ENCODE data around the gene ZFP14.

The ZFP14 gene

DNA sequence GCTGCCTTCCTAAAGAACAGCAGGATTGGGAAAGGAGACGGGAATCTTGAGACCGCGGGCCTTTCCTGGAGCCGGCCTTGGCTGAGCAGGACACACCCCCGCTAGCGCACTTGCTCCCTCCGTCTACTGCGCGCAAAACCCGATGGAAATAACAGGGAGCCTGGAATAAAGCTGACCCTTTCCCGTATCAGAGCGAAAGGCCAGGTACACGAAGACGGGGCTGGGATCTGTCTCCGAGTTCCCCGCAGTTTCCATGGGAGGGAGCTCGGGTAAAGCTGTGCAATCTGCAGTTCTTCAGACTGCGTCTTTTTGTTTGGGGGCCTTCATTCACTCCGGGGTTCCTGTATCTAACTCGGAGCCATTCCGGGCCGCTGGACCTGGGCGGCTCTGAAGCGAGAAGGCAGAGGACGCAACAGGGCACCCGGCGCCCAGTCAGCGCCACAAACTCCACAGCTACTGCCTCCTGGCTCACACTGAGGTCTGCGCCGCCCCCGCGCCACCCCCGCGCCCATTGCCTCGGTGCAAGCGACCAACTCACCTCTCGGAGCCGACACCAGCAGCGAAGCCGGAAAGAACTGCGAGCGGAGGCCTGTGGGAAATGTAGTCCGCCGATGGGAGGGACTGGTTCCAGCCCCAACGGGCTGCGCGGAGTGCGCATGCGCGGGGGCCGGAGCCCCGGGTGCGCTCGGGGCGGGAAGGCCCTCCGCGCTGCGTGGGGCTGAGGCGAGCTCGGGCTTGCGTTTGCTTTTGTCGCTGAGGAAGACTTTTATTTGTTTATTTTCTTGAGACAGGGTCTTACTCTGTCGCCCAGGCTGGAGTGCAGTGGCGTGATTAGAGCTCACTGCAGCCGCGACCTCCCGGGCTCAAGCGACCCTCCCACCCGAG, at the start of gene ZFP14:
ZFP14 (minus strand) TSS at position 577 of the 885 bp plus-strand sequence. CDS start 11,309 bp downstream, outside the sequence.
- DNase-seq = peak; percentile 92 to 96

DNA sequence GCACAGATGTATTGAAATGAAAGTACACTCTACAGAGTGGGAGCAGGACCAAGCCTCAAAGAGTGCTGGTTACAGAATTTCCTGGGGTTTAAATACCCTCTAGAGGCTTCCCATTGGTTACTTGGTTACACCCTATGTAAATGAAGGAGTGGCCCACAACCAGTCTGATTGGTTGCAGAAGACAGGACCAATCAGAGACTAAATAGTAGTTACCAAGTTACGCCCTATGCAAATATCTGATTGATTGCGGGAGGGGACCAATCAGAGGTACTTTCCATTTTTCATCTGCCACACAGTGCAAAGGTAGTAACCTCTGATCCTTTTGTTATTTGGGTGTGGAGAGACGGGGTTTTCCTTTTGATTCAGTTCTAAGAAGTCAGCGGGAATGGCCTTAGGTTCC, 44.9 kb upstream of the ZFP14 start:
- DNase-seq = no peak

DNA sequence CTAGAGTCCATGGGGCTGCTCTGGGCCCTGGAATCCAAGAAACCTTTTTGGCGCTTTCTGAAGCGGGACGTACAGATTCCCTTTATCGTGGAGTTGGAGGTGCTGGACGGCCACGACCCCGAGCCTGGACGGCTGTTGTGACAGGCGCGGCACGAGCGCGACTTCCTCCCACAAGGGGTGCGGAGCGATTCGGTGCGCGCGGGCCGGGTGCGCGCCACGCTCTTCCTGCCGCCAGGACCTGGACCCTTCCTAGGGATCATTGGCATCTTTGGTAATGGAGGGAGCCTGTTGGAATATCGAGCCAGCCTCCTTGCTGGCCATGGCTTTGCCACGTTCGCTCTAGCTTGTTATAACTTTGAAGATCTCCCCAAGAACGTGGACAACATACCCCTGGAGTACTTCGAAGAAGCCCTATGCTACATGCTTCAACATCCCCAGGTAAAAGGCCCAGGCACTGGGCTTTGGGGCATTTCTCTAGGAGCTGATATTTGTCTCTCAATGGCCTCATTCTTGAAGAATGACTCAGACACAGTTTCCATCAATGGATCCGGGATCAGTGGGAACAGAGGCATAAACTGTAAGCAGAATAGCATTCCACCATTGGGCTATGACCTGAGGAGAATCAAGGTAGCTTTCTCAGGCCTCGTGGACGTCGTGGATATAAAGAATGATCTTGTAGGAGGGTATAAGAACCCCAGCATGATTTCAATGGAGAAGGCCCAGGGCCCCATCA, 42.9 kb upstream of the ZFP14 start:
- DNase-seq = no peak

DNA sequence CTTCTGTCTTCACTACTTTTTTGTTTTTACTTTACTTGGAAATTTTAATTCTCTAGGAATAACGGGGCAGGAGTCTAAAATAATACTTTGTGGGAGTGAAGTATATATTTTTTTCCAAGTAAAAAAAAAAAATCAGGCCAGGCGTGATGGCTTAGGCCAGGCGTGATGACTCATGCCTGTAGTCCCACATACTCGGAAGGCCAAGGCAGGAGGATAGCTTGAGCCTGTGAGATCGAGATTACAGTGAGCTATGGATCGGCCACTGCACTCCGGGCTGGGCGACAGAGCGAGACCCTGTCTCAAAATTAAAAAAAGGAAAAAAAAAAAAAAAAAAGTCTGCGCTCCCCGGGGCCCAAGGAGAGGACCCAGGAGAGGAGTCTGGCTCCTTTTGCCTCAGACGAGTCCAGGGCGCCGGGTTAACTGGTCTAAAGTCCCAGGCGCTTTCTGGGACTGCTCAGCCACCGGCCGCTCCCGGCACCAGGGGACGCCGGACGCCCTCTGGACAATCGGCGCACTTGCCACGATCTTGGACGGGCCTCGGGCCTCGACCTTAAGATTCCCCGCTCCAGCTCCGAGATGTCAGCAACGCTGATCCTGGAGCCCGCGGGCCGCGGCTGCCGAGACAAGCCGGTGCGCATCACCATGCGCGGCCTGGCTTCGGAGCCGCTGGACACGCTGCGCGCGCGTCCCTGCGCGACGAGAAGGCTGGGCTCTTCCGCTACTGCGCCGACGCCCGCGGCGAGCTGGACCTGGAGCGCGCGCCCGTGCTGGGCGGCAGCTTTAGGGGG, 42.2 kb upstream of the ZFP14 start:
- no peak for DNase-seq

DNA sequence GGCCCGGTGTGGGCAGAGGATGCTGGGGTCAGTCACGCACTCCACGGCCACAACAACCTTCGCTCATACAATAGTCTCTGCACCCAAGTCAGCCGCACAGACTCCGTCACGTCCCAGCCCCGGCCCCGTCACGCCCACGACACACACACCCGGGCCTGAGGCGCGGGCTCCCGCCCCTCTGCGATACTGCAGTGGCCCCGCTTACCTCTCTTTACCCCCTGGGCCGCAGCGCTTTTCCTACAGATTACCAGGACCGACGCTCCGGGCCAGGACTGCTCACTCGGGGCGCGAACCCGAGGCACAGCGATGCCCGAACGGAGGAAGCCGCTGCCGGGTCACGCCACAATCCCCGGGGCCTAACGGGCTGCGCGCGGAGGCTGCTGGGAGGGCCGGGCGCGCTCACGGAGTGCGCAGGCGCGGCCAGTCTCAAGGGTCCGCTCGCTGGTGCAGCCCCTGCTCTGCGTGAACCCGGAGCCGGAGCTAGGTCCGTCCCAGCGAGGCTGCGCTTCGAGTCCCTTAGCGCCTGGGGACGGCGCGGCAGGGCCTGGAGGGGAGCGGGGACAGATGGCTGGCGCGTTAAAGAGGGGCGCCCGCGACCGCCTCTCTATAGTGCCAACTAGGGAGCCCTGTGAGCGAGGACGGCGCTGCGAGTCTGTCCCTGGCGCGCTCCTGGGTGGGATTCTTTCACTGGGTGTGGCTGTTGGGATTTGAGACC, 39.4 kb upstream of the ZFP14 start, which contains the start of gene ZFP82:
ZFP82 (minus strand) TSS at position 358 of the 715 bp plus-strand sequence. CDS start 8,855 bp downstream, outside the sequence.
- peak; percentile 55 to 81 for DNase-seq

- no peak for DNase-seq
These were observed 38.8 kb upstream of the ZFP14 start for GRCh38 chr19:36417752-36418286.

DNA sequence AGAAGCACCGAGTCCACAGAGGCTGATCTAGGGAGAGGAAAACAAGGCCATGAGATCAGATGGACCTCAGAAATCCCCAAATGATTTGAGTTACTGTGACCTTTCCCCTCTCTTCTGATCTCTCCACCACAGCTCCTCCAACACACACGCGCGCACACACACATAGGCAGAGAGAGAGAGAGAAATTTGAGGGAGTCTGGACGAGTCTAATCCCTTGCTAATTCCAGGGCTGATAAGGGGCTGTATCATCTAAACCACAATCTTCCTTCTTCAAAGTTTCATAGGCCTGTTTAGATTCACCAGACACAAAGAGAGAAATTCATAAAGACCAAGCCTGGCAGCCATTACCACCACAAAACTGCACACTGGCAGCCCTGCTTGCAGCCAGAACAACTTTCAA, 30.8 kb upstream of the ZFP14 start:
- no peak for DNase-seq

- DNase-seq = no peak
These were observed 29.1 kb upstream of the ZFP14 start for GRCh38 chr19:36408101-36408500.

- DNase-seq = no peak
These were observed 25.5 kb upstream of the ZFP14 start for GRCh38 chr19:36404498-36404897.

- DNase-seq = no peak
These were observed 22.5 kb upstream of the ZFP14 start for GRCh38 chr19:36401475-36401874.

DNA sequence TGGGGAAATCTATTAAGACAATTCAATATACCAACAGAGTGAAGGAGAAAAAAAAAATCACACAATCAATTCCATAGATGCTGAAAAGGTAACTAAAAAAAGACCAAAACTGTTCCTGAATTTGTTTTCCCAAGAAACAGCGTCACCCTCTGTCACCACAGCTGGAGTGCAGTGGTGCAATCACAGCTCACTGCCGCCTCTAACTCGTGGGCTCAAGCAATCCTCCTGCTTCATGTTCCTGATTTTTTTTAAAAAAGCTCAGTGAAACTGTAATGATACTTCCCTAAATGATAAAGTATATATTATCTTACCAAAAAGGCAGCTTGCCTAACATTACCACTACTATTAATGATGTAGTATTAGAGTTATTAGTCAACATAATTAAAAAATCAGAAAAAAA, 19.6 kb upstream of the ZFP14 start:
- no peak for DNase-seq

- DNase-seq = no peak
These were observed 14.1 kb upstream of the ZFP14 start for GRCh38 chr19:36392916-36393673.

GRCh38 chr19:36379510-36379819, 464 bp upstream of the ZFP14 start:
- DNase-seq = no peak

DNA sequence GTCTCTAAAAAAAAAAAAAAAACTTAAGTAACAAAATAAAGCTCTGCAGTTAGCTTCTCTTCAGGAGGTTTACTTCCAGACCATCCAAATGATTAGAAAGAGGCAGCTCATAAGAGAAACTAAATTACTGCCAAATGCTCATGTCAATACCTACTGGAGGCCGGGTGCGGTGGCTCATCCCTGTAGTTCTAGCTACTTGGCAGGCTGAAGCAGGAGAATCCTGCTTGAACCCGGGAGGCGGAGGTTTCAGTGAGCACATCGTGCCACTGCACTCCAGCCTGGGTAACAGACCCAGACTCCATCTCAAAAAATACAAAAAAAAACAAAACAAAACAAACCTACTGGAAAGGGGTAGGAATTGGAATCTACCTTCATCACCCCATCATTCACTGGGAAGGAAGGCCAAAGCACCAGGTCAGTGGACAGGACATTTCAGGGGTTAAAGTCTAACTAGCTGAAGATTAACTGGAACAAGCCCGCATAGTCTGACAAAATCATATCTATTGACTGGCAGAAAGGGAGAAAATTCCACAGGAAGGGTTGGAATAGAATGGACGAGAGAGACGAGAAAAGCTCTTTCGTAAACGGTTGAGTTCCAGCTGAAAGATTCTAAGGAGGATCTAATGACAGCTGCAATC, 1.3 kb downstream of the ZFP14 start:
- no peak for DNase-seq

DNA sequence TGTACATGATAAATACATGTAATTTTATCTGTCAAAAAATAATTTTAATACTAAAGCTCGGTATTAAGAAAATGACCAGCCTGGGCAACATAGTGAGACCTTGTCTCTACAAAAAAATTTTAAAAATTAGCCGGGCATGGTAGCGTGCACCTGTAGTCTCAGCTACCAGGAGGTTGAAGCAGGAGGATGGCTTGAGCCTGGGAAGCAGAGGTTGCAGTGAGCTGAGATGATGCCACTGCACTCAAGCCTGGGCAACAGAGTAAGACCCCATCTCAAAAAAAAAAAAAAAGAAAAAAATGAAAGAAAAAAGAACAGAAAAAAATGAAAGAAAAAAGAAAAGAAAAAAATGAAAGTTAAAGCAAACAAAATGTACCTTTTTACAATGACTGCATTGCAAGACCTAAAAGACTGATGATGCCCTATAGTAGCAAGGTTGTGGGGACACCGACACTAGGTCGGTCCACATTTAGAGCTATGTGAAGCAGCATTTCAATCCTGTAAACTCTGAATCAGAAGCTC, 5.3 kb downstream of the ZFP14 start:
- no peak for DNase-seq

GRCh38 chr19:36371886-36372285, 7.1 kb downstream of the ZFP14 start:
- DNase-seq = no peak

DNA sequence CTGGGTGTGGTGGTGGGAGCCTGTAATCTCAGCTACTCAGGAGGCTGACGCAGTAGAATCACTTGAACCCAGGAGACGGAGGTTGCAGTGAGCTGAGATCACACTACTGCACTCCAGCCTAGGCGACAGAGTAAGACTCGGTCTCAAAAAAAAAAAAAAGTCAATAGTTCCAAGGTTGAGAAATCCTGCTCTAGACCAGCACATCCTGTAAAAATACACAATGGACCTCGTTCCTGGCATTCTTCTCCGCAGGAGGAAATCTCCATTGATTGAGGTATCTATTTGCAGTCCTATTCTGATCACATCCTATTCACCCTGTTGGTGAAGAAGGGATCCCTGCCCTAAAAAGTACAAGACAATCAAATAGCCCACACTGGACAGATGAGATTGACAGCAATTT, 15.2 kb downstream of the ZFP14 start:
- DNase-seq = no peak

GRCh38 chr19:36340786-36341372, 38.1 kb downstream of the ZFP14 start:
- no peak for DNase-seq

DNA sequence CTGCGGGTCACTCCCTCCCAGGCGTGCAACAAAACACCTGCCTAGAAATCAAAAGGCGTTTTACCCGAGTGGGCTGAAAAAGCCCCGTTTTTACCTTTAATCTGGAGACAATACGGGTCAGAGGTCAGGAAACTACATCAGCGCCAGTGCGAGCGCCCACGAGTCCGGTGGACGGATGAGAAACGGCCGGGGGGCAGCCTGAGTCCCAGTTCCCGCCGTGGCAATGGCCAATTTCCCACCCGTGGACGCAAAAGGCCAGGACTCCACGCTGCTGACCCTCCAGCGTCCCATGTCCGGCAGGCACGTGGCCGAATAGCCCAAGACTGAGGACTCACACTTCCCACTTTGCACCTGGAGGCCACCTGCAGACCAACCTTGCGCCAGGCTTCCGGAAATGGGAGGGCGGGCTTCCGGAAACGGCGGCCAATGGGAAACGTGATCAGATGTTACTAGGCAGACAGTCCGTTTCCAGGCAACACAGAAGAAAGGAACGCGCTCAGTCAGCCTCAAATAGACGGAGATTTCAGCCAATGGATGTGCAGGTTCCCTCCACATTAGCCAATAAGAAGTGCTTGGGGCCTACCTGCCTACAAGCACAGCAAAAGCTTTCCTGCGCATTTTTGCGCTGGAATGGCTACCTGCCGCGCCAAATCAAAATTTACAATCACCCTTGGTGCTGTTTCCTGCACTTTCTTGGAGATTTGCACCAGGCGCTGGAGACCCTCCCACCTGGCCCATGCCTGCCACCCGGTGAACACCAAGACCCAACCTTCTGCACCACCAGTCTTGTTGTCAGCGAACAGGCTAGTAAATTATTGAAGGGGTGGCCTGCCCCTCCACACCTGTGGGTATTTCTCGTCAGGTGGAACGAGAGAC, 47.4 kb downstream of the ZFP14 start:
- DNase-seq = peak; percentile 93 to 94
